Panc1 (cell line): ENCODE measurements around the gene SF3B1.

ENCODE experiments used
- CTCF ChIP-seq: fragments of 450-650 bp; IDR thresholded peaks from 2 replicates; pipeline ENCODE4 v1.5.1; 2017; ENCODE audit warnings: mild to moderate bottlenecking
- POLR2AphosphoS5 ChIP-seq: IDR thresholded peaks from 2 replicates; pipeline ENCODE4 v1.6.1; 2012; ENCODE audit warnings: mild to moderate bottlenecking, low read depth, low read length, moderate library complexity
- SIN3A ChIP-seq: IDR thresholded peaks from 2 replicates; pipeline ENCODE4 v1.6.1; 2012; ENCODE audit warnings: low read depth, mild to moderate bottlenecking, low read length, moderate library complexity, borderline replicate concordance; ENCODE audit not compliant: insufficient read depth
- TF ChIP-seq, protein P1 (sequence below), 2 experiments: IDR thresholded peaks; 2 replicates each; pipeline ENCODE4 v1.6.1; 2011 to 2012; ENCODE audit warnings: low read depth in 2 of 2, control low read depth in 1 of 2, low read length in 1 of 2, mild to moderate bottlenecking in 1 of 2, moderate library complexity in 1 of 2; ENCODE audit not compliant: insufficient read depth in 1 of 2

DNA sequence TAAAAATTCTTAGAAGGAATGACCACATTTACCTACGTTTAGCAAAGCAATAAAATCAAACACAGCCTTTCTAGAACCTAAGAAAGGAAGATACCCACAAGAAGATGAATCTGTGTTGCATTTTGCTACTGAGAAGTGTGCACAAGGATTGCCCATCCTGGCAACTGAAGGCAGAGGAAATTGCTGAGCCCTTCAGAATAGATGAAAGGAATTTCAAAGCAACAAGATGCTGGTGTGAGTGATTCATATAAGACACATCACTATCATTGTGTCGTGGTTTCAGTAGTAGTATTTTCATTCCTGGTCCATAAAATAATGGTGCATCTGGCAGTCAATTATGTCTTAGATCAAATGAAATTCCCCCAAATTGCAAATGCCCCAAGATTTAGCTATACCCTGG, 75.9 kb downstream of the SF3B1 start:
- TF ChIP-seq CTCF (no peak), SIN3A (no peak), POLR2AphosphoS5 (no peak)
- TF ChIP-seq, protein P1, sequence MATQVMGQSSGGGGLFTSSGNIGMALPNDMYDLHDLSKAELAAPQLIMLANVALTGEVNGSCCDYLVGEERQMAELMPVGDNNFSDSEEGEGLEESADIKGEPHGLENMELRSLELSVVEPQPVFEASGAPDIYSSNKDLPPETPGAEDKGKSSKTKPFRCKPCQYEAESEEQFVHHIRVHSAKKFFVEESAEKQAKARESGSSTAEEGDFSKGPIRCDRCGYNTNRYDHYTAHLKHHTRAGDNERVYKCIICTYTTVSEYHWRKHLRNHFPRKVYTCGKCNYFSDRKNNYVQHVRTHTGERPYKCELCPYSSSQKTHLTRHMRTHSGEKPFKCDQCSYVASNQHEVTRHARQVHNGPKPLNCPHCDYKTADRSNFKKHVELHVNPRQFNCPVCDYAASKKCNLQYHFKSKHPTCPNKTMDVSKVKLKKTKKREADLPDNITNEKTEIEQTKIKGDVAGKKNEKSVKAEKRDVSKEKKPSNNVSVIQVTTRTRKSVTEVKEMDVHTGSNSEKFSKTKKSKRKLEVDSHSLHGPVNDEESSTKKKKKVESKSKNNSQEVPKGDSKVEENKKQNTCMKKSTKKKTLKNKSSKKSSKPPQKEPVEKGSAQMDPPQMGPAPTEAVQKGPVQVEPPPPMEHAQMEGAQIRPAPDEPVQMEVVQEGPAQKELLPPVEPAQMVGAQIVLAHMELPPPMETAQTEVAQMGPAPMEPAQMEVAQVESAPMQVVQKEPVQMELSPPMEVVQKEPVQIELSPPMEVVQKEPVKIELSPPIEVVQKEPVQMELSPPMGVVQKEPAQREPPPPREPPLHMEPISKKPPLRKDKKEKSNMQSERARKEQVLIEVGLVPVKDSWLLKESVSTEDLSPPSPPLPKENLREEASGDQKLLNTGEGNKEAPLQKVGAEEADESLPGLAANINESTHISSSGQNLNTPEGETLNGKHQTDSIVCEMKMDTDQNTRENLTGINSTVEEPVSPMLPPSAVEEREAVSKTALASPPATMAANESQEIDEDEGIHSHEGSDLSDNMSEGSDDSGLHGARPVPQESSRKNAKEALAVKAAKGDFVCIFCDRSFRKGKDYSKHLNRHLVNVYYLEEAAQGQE (IDR thresholded peaks at IDR 0.05; ENCODE audit: insufficient read depth in 1 of 2, low read depth in 2 of 2, low read length in 1 of 2), result no peak
